ENCODE results near the gene TLK2.

- TF ChIP-seq, protein P1, sequence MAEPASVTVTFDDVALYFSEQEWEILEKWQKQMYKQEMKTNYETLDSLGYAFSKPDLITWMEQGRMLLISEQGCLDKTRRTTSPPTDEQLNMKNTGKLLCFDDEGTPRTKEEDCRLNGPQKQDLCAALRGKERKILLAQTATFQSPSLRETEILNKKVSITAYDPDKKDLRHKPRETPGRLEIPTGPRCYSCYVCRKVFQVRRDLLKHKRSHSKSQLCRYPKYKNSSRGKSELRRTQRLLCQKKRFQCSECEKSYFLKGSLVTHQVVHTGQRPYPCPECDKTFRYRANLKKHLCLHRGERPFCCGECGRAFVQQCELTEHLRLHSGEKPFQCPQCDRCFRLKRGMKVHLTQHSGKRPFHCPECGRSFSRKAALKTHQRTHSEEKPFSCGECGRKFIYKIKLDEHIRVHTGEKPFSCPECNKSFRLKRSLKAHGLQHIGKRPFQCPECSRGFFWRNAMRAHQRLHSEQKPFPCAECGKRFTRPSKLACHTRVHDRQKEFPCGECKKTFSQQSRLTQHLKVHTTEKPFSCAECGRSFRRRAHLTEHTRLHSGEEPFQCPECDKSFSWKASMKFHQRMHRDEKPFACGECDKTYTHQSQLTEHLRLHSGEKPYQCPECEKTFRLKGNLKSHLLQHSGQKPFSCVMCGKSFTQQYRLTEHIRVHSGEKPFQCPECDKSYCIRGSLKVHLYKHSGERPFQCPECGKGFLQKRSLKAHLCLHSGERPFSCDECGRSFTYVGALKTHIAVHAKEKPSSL (CRISPR knock-in tag; conservative IDR thresholded peaks at IDR 0.05): no peak
- TF ChIP-seq ATF2 (CRISPR knock-in tag; IDR thresholded peaks at IDR 0.05; ENCODE audit: borderline replicate concordance, low read depth): no peak
Measured at GRCh38 chr17:62653002-62653825, 174.6 kb downstream of the TLK2 start.
